ENCODE results near the gene SELENOT.
"Not testable (repeated sequence)": the region's sequence is repeated elsewhere in the genome, so short reads cannot be mapped to it uniquely, and the experiment has no call there.

SELENOT gene

GRCh38 chr3:150607267-150608065, 4.3 kb downstream of the SELENOT start:
- DNase-seq (ENCODE audit: low spot score), result no peak

DNA sequence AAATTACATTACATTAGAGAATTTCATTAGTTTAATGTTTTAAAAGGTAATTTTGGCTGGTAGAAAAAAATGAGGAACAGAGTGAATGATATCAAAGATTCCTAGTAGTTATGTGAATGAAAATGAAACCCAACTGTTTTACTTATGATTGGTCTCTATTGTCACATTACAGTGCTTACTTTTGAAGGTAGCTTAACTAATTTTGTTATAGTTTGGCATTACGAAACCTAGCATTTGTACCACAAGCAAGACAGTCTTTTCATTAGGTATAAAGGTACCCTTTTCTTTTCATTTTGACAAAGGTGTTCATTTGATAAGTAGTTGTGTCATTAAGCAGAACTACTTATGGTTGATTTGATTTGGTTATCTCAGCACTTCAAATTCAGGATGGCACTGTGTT, 6.9 kb downstream of the SELENOT start:
- DNase-seq (ENCODE audit: low spot score), result no peak

DNA sequence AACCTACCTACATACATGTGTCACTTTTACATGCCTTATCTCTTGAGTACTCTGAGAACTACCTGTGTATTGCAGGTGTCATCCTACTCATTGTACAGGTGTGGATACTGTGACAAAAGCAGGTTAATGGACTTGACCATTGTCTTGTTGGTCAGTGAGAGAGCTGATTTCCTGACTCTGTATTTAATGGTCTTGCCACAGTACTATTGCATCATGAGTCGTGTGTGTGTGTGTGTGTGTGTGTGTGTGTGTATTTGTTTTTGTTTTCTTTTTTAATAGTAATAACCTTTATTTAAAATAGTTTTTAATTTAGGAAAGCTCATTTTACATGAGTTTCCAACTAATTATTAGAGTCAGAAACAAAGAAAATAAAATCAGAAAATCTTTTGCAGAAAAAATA, 7.7 kb downstream of the SELENOT start:
- no peak for DNase-seq (ENCODE audit: low spot score)

DNA sequence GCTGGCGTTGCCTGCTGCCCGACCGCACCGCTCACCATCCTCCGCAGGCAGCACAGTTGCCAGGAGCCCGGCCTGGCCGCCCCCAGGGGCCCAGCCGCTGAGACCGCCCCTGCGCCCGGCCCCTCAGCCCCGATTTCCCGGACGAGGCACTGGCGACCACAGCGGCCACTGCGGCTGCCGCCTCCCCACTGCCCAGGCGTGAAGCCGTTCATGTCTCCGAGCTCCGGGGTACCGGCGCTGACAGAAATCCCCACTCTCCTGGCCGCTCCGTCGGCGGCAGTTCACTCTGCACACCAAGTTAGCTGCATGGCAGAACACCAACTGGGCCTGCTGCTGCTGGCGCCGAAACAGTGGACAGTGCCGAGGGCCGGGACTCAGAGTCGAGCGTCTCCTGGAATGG, 8.5 kb downstream of the SELENOT start:
- no peak for DNase-seq (ENCODE audit: low spot score)

DNA sequence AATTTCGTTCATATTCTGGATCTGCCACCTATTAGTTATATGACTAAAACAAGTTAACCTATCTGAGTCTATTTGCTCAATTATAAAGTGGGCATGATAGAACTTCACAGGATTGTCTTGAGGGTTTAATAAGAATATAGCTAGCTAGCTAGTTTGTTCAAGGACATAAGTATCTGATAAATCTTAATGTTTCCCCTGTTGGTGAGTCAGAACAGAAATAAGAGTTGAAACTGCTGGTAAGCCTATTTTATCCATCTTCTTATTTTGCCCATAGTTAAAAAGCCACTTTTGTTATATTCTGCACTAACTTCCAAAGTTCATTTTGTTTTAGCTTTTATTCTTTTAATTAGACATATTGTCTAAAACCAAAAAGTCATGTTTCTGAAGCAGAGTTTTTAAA, 9.4 kb downstream of the SELENOT start:
- no peak for DNase-seq (ENCODE audit: low spot score)

DNA sequence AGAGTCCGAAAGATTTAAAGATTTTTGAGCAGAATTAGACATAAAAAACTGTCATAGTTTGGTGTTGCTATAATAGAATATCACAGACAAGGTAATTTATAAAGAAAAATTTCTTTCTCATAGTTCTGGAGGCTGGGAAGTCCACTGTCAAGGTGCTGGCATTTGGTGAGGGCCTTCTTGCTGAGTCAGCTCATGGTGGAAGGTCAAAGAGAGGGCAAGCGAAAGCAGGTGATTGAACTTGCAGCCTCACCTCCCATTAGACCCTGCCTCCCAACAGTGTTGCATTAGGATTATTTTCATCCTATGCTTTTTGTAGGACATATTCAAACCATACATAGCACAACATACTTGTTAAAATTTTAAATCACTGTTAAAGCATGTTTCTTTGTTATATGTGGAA, 9.9 kb downstream of the SELENOT start:
- no peak for DNase-seq (ENCODE audit: low spot score)

DNA sequence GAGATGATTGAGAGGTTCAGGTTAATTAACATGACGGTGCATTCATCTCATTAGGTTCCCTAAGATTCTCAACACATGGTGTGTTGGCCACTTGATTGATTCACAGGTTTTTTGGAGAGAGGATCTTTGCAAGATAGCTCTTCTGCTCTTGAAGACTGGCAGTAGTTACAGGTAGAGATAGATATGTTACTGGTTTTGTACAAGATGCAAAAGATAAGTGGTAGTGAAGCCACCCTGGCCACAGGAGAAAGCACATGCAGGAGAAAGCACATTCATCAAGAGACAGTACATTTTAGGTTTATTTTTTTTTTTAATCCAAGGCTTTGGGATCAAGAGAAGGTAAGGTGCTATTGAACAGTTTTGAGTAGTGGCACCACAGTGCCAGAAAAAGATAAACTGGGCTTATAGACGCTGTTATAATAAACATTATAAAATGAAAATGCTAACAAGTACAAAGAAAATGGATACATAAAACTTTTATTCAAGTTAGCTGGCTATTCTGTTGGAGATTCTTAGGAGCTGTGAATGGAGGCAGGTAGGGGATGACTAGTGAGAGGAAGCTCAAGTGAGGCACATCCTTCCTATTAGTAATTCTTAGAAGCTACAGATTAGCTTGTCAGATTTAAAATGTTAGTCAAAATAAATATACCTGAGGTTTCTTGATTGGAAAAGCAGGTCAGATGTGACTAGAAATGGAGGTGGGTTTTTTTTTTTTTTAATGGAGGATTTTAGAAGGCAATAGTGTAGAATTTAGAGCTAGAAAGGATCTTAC, 10.8 kb downstream of the SELENOT start:
- DNase-seq (ENCODE audit: low spot score), result peak; percentile 49

GRCh38 chr3:150620002-150620689, 17.0 kb downstream of the SELENOT start:
- DNase-seq (ENCODE audit: low spot score), result no peak

- DNase-seq (ENCODE audit: low spot score), result not testable (repeated sequence)
These were observed 19.8 kb downstream of the SELENOT start for GRCh38 chr3:150622955-150623354.

DNA sequence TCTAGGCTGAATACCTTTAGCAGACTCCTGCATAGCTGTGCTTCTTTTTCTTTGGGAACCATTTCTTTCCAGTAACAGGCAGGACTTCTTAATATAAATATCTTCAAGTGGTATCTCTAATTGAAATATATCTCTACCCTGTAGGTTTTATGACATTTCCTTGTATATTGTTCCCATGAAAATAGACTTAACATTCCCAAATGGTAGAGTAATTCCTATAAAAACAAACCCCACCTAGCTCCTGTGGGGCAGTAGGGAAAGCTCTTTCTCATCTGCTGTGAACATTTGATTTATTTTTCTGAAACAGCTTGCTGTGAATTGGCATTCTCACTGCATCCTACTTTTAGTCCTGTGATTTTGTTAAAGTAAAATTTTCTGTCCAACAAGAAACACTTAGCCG, 20.8 kb downstream of the SELENOT start:
- DNase-seq (ENCODE audit: low spot score), result no peak

DNA sequence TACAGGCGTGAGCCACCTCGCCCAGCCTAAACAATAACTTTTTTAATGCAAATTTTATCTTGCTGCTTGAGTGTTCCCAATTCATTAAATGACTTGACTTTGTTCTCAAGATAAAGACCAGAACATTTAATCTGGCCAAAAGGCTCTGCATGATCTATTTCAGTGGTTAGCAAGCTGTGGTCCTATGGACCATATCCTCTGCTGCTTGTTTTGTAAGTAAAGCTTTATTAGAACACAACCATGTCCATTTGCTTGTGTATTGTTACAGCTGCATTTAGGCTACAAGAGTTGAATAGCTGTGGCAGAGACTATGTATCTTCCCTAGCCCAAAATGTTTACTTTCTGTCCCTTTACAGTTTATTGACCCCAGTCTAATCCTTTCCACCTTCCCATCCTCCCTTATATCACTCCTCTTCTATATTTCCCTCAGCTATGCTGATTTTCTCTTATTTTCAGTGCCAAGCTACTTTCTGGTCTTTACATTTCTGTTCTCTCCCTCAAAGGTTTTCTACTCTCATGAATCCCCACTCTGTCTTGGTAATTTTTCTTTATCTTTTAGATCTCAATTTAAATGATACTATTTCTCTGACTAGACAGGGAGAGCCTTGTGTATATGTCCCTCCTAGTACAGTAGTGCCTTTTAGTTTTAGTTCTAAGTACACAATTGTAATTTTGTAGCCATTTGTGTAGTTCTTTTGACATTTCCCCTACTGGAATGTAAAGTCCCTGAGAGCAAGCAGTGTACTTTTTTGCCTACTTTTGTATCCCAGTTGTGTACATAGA, 23.2 kb downstream of the SELENOT start:
- DNase-seq (ENCODE audit: low spot score), result no peak

DNA sequence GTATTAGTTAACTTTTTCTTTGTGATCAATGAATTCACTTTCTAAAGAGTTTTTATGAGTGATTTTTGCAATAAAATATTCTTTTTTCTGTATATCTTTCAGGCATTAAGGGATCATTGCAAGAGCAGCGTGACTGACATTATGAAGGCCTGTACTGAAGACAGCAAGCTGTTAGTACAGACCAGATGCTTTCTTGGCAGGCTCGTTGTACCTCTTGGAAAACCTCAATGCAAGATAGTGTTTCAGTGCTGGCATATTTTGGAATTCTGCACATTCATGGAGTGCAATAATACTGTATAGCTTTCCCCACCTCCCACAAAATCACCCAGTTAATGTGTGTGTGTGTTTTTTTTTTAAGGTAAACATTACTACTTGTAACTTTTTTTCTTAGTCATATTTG, 24.4 kb downstream of the SELENOT start:
- DNase-seq (ENCODE audit: low spot score), result no peak

- no peak for DNase-seq (ENCODE audit: low spot score)
These were observed 28.5 kb downstream of the SELENOT start for GRCh38 chr3:150631515-150632221.

- DNase-seq (ENCODE audit: low spot score), result no peak
These were observed 32.0 kb downstream of the SELENOT start for GRCh38 chr3:150635076-150635475.

- no peak for DNase-seq (ENCODE audit: low spot score)
These were observed 32.4 kb downstream of the SELENOT start for GRCh38 chr3:150635526-150635925.

GRCh38 chr3:150636258-150636657, 33.1 kb downstream of the SELENOT start:
- DNase-seq (ENCODE audit: low spot score), result no peak

DNA sequence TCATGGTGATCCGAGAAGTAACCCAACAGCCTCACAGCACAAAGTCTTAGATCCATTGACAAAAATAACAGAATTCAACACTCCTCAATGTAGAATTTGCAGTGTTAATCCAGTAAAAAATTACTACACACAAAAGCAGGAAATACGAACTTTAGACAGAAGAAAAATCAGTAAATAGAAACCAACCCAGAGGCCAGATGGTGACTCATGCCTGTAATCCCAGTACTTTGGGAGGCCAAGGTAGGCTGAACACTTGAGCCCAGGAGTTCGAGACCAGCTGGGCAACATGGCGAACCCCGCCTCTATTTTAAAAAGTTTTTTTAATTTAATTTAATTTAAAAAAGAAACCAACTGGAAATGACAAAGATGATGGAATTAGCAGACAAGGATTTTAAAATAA, 36.1 kb downstream of the SELENOT start:
- no peak for DNase-seq (ENCODE audit: low spot score)

DNA sequence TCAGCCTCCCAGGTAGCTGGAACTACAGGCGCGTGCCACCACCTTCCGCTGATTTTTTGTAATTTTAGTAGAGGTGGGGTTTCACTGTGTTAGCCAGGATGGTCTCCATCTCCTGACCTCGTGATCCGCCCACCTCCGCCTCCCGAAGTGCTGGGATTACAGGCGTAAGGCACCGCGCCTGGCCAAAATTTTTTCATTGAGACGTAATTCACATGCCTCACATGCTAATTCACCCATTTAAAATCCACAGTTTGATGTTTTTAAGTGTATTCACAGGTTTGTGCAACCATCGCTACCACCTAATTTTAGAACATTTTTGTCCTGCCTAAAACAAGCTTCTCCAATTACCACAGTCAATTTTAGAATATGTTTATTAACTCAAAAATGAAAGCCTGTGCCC, 37.1 kb downstream of the SELENOT start:
- DNase-seq (ENCODE audit: low spot score), result no peak

DNA sequence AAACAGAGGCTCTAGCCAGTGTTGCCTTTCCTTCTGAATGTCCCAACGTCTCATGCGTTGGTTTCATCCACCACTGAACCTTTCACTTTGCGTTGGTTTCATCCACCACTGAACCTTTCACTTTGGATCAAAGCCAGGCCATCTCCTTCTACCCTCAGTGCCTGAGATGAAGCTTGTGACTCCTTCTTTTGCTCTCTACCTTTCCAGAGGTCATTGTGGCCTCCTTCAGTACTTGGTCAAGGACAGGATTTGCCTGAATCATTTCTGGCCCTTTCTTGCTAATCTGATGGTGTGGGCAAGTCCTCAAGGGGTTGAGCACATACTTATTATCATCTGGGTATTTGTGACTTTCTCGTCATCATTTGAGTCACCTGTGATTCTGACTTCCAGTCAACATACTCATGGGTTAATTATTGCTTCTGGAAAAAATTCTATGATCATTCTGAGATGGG, 50.0 kb downstream of the SELENOT start:
- peak; percentile 7 for DNase-seq (ENCODE audit: low spot score)

GRCh38 chr3:150656316-150656715, 53.2 kb downstream of the SELENOT start:
- DNase-seq (ENCODE audit: low spot score), result no peak

Measured in kidney capillary endothelial cell (primary cell).